ENCODE results near the gene ERBIN. TPM values are rescaled to one million over a fixed set of nuclear protein-coding genes. Genes with fewer than 3 reads are reported as not detected.
A peak's percentile ranks its signal among the peaks of the same experiment; 100 is the strongest.

ERBIN gene
- total and polyA plus RNA-seq, 7 experiments from 2014 or later: 45.1 to 125 (median 107) TPM

DNA sequence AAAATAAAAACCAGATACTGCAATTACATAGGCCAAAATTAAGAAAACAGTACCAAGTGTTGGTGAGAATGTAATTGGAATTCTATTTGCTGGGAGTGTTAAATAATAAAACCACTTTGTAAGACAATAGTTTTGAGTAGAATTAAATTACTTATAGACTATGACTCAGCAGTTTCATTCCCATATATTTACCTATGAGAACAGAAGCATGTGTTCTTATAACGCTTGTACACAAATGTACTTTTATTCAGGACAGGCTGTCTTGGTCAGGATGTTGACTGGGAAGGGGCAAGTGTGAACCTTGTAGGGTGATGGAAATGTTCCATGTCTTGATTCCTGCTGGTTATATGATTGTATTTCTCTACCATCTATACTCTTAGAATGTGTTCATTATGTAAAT is 56.3 kb downstream of the ERBIN start:
- DNase-seq (no peak), ATAC-seq (no peak)
- no peak overlapping the region for H3K27ac ChIP-seq (ENCODE audit: low read depth, low read length)
- H3K36me3 ChIP-seq (ENCODE audit: control insufficient read depth in 2 of 3, insufficient read depth in 3 of 3, low read length in 3 of 3): peaks cover 0 to 6% (median 0%) of the 10 kb centered on the region in 3 experiments
- H3K9me3 Mint-ChIP-seq: peaks cover 0 to 9% (median 1%) of the 10 kb centered on the region in 11 donors
- peaks cover 6 to 44% (median 16%) of the 10 kb centered on the region in 5 donors for H3K36me3 Mint-ChIP-seq
- peak overlapping the region in 1 of 10 donors; percentile 9 for H3K4me3 Mint-ChIP-seq
- no peaks in the 10 kb centered on the region for H3K9me3 ChIP-seq (ENCODE audit: control insufficient read depth in 2 of 3, low read length in 3 of 3)
- peaks cover 10 to 18% of the 10 kb centered on the region in 2 donors for H3K4me1 ChIP-seq (ENCODE audit: control insufficient read depth in 2 of 2, insufficient read depth in 2 of 2, low read length in 2 of 2)
- H3K4me3 ChIP-seq (ENCODE audit: low read length): no peak overlapping the region
- H3K27ac Mint-ChIP-seq: peak overlapping the region in 6 of 9 donors; percentile 23 to 75 (median 44)
- POLR2A ChIA-PET: no interaction called here
- CTCF ChIA-PET: no interaction called here
- intact Hi-C loops (cut with micrococcal nuclease): loop anchor here in 1 of 2 donors (10.0 kb wide), 1 partner anchor 58 kb away; the partner anchor contains the start of gene ERBIN
- peaks cover 19 to 91% (median 70%) of the 10 kb centered on the region in 7 donors for H3K4me1 Mint-ChIP-seq
- H3K27me3 Mint-ChIP-seq: no peaks in the 10 kb centered on the region
- H3K27me3 ChIP-seq (ENCODE audit: control insufficient read depth in 2 of 2, insufficient read depth in 2 of 2, low read length in 2 of 2): no peaks in the 10 kb centered on the region

DNA sequence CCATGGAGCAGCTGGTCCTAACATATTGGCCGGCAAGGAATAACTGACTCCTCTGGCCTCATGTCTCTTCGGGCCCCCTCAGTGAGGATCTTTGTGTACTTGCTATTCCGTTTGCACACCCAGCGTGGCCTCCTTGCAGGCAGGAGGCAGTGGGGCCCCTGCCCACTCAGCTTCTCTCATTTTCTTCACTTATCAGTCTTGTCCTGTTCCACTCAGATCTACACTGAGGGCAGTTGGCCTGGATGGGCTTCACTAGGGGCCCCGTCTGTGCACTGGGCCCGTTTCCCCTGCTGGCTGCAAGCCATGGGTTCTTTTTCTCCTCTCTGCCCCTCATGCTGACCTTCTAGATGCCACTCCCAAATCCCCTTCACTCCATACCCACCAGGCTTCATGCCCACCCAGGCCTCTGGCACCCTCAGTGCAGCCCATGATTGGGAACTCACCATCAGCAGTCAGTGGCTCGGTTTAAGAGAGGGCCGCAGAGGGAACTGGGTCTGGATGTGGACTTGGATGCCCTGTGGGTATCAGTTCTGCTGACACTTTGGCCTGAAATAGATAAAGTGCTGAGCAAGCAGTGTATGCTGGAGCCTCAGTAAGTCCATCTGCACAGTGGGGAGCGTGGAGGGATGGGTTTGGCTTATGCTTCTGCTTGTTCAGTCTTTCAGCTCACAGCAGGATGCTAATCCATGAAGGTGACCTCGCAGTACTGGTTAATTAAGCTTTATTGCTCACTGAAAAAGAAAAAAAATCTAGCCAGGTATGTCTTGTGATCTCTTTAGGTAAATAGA is 57.9 kb downstream of the ERBIN start:
- Histone ChIP-seq H3K27ac (ENCODE audit: low read depth, low read length) (no peak overlapping the region), H3K36me3 (ENCODE audit: control insufficient read depth in 2 of 3, insufficient read depth in 3 of 3, low read length in 3 of 3) (no peaks in the 10 kb centered on the region), H3K4me3 (ENCODE audit: low read length) (no peak overlapping the region), H3K9me3 (ENCODE audit: control insufficient read depth in 2 of 3, low read length in 3 of 3) (no peaks in the 10 kb centered on the region), H3K27me3 (ENCODE audit: control insufficient read depth in 2 of 2, insufficient read depth in 2 of 2, low read length in 2 of 2) (no peaks in the 10 kb centered on the region), H3K4me1 (ENCODE audit: control insufficient read depth in 2 of 2, insufficient read depth in 2 of 2, low read length in 2 of 2) (peaks cover 10 to 14% of the 10 kb centered on the region in 2 donors)
- CTCF ChIA-PET: interaction anchor here (0.6 kb wide), 1 partner anchor 501 kb away, joined by 3 read pairs; no protein-coding TSS in a partner anchor
- H3K27me3 Mint-ChIP-seq: no peaks in the 10 kb centered on the region
- H3K4me1 Mint-ChIP-seq: peaks cover 22 to 91% (median 66%) of the 10 kb centered on the region in 7 donors
- peak overlapping the region in 2 of 10 donors; percentile 4 to 36 for H3K4me3 Mint-ChIP-seq
- POLR2A ChIA-PET: interaction anchor here (1.3 kb wide), 1 partner anchor 59 kb away, joined by 3 read pairs; no protein-coding TSS in a partner anchor
- peaks cover 0 to 5% (median 0%) of the 10 kb centered on the region in 11 donors for H3K9me3 Mint-ChIP-seq
- peak overlapping the region in 7 of 9 donors; percentile 43 to 91 (median 67) for H3K27ac Mint-ChIP-seq
- peaks cover 0 to 33% (median 6%) of the 10 kb centered on the region in 5 donors for H3K36me3 Mint-ChIP-seq
- DNase-seq: no peak
- intact Hi-C loops (cut with micrococcal nuclease): loop anchor here in 1 of 2 donors (2.0 to 10.0 kb wide), 2 partner anchors 13 to 59 kb away; partner anchors contain the start of gene ERBIN
- ATAC-seq: no peak

DNA sequence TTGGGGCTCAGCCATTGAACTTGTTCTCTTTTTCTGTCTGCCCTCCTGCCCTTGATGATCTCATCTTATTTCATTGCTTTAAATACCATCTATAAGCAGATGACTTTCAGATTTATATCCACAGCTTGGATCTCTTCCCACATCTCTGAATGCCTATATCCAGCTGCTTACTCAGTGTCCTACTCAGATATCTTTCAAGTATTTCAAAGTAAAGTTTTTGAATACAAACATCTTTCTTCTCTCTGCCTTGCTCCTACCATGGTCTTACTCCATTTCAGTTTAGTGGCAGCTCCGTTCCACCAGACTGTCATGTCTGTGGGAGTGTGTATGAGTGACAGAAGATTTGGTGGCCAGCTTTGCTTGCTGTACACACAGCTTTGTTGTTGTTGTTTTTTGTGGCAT is 59.7 kb downstream of the ERBIN start:
- no peaks in the 10 kb centered on the region for H3K27me3 ChIP-seq (ENCODE audit: control insufficient read depth in 2 of 2, insufficient read depth in 2 of 2, low read length in 2 of 2)
- Mint-ChIP-seq H3K4me1 (peaks cover 18 to 82% (median 52%) of the 10 kb centered on the region in 7 donors), H3K4me3 (peak overlapping the region in 5 of 10 donors; percentile 9 to 50 (median 22)), H3K27ac (peak overlapping the region in 6 of 9 donors; percentile 46 to 84 (median 69)), H3K27me3 (no peaks in the 10 kb centered on the region), H3K36me3 (peaks cover 0 to 28% (median 3%) of the 10 kb centered on the region in 5 donors), H3K9me3 (no peaks in the 10 kb centered on the region)
- H3K4me1 ChIP-seq (ENCODE audit: control insufficient read depth in 2 of 2, insufficient read depth in 2 of 2, low read length in 2 of 2): peaks cover 4 to 10% of the 10 kb centered on the region in 2 donors
- no peak for DNase-seq
- ChIA-PET POLR2A (no interaction called here), CTCF (interaction anchor here (0.9 to 1.6 kb wide), 2 partner anchors 15 to 31 kb away, joined by 3 to 4 read pairs; no protein-coding TSS in a partner anchor)
- H3K27ac ChIP-seq (ENCODE audit: low read depth, low read length): no peak overlapping the region
- H3K9me3 ChIP-seq (ENCODE audit: control insufficient read depth in 2 of 3, low read length in 3 of 3): no peaks in the 10 kb centered on the region
- ATAC-seq: no peak
- H3K4me3 ChIP-seq (ENCODE audit: low read length): no peak overlapping the region
- intact Hi-C loops (cut with micrococcal nuclease): loop anchor here in 1 of 2 donors (10.0 kb wide), 1 partner anchor 61 kb away; the partner anchor contains the start of gene ERBIN
- no peaks in the 10 kb centered on the region for H3K36me3 ChIP-seq (ENCODE audit: control insufficient read depth in 2 of 3, insufficient read depth in 3 of 3, low read length in 3 of 3)

DNA sequence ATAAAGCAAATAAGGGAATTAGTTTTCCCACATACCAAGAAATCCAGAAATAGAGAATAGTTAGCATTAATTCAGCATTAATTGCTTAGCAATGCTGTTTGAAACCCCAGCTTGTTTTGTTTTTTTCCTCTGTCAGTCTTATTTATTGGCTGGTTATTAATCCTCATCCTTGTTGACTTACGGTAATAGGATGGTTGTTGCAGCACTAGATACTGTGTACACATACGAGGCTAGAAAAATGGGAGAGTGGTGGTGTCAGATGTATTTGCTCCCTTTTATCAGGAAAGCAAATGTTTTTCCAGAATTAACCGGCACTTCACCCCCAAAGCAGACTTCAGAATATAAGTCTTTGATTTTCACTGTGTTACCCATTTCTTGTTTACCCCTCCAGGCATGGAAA is 60.4 kb downstream of the ERBIN start:
- peaks cover 15 to 75% (median 44%) of the 10 kb centered on the region in 7 donors for H3K4me1 Mint-ChIP-seq
- peak overlapping the region in 6 of 9 donors; percentile 9 to 81 (median 50) for H3K27ac Mint-ChIP-seq
- Histone ChIP-seq H3K4me1 (ENCODE audit: control insufficient read depth in 2 of 2, insufficient read depth in 2 of 2, low read length in 2 of 2) (peaks cover 4 to 10% of the 10 kb centered on the region in 2 donors), H3K4me3 (ENCODE audit: low read length) (no peak overlapping the region), H3K27ac (ENCODE audit: low read depth, low read length) (no peak overlapping the region), H3K36me3 (ENCODE audit: control insufficient read depth in 2 of 3, insufficient read depth in 3 of 3, low read length in 3 of 3) (no peaks in the 10 kb centered on the region), H3K9me3 (ENCODE audit: control insufficient read depth in 2 of 3, low read length in 3 of 3) (no peaks in the 10 kb centered on the region), H3K27me3 (ENCODE audit: control insufficient read depth in 2 of 2, insufficient read depth in 2 of 2, low read length in 2 of 2) (no peaks in the 10 kb centered on the region)
- H3K9me3 Mint-ChIP-seq: no peaks in the 10 kb centered on the region
- intact Hi-C loops (cut with micrococcal nuclease): loop anchor here in 1 of 2 donors (10.0 kb wide), 1 partner anchor 62 kb away; the partner anchor contains the start of gene ERBIN
- no peak for ATAC-seq
- CTCF ChIA-PET: interaction anchor here (1.6 kb wide), 1 partner anchor 14 kb away, joined by 4 read pairs; no protein-coding TSS in a partner anchor
- H3K36me3 Mint-ChIP-seq: peaks cover 0 to 25% (median 3%) of the 10 kb centered on the region in 5 donors
- DNase-seq: no peak
- POLR2A ChIA-PET: no interaction called here
- H3K27me3 Mint-ChIP-seq: no peaks in the 10 kb centered on the region
- H3K4me3 Mint-ChIP-seq: peak overlapping the region in 3 of 10 donors; percentile 10 to 25 (median 23)

DNA sequence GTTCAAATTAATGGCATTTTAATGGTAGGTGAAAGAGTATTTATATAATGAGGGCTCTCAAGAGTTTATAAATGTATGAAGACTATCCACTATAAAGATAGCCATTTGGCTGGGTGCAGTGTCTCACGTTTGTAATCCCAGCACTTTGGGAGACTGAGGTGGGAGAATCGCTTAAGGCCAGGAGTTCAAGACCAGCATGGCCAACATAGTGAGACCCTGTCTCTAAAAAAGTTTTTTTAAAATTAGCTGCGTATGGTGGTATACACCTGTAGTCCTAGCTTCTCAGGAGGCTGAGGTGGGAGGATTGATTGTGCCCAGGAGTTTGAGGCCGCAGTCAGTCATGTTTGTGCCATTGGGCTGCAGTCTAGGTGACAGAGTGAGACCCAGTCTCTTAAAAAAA is 61.6 kb downstream of the ERBIN start:
- Mint-ChIP-seq H3K27me3 (no peaks in the 10 kb centered on the region), H3K36me3 (peaks cover 0 to 32% (median 7%) of the 10 kb centered on the region in 5 donors), H3K4me1 (peaks cover 7 to 70% (median 35%) of the 10 kb centered on the region in 7 donors), H3K9me3 (no peaks in the 10 kb centered on the region), H3K27ac (peak overlapping the region in 5 of 9 donors; percentile 3 to 79 (median 41)), H3K4me3 (no peak overlapping the region)
- DNase-seq (no peak), ATAC-seq (no peak)
- no peaks in the 10 kb centered on the region for H3K27me3 ChIP-seq (ENCODE audit: control insufficient read depth in 2 of 2, insufficient read depth in 2 of 2, low read length in 2 of 2)
- H3K9me3 ChIP-seq (ENCODE audit: control insufficient read depth in 2 of 3, low read length in 3 of 3): no peaks in the 10 kb centered on the region
- H3K36me3 ChIP-seq (ENCODE audit: control insufficient read depth in 2 of 3, insufficient read depth in 3 of 3, low read length in 3 of 3): peaks cover 0 to 9% (median 0%) of the 10 kb centered on the region in 3 experiments
- ChIA-PET POLR2A (no interaction called here), CTCF (no interaction called here)
- no peak overlapping the region for H3K27ac ChIP-seq (ENCODE audit: low read depth, low read length)
- intact Hi-C loops (cut with micrococcal nuclease): loop anchor here in 1 of 2 donors (10.0 kb wide), 1 partner anchor 63 kb away; the partner anchor contains the start of gene ERBIN
- H3K4me1 ChIP-seq (ENCODE audit: control insufficient read depth in 2 of 2, insufficient read depth in 2 of 2, low read length in 2 of 2): peaks cover 4 to 5% of the 10 kb centered on the region in 2 donors
- no peak overlapping the region for H3K4me3 ChIP-seq (ENCODE audit: low read length)

DNA sequence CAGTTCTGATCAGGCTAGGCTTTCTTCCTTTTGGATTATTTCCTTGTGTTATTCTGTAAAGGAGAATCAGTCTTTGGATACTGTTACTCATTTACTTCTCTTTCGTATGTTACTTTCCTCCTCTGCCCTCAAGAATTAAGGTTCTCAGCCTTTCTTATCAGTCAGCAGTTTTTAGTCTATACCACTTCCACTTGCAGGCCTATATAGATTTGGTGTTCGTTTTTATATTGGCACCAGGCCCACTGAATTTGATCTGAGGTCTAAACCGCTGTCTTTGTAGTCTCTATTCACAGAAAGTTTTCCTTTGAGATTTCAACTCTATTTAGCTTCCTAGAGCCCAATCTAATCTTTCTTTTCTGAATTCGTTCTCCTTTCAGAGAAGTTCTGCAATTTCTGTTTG is 62.8 kb downstream of the ERBIN start:
- intact Hi-C loops (cut with micrococcal nuclease): loop anchor here in 1 of 2 donors (10.0 kb wide), 1 partner anchor 64 kb away; the partner anchor contains the start of gene ERBIN
- no peak for DNase-seq
- Mint-ChIP-seq H3K27me3 (no peaks in the 10 kb centered on the region), H3K9me3 (no peaks in the 10 kb centered on the region), H3K36me3 (peaks cover 0 to 29% (median 7%) of the 10 kb centered on the region in 5 donors), H3K4me1 (peaks cover 7 to 65% (median 35%) of the 10 kb centered on the region in 7 donors), H3K4me3 (peak overlapping the region in 3 of 10 donors; percentile 35 to 40 (median 39)), H3K27ac (peak overlapping the region in 7 of 9 donors; percentile 52 to 89 (median 71))
- H3K27ac ChIP-seq (ENCODE audit: low read depth, low read length): no peak overlapping the region
- H3K4me3 ChIP-seq (ENCODE audit: low read length): no peak overlapping the region
- peaks cover 0 to 9% (median 0%) of the 10 kb centered on the region in 3 experiments for H3K36me3 ChIP-seq (ENCODE audit: control insufficient read depth in 2 of 3, insufficient read depth in 3 of 3, low read length in 3 of 3)
- no peaks in the 10 kb centered on the region for H3K9me3 ChIP-seq (ENCODE audit: control insufficient read depth in 2 of 3, low read length in 3 of 3)
- peaks cover 4 to 5% of the 10 kb centered on the region in 2 donors for H3K4me1 ChIP-seq (ENCODE audit: control insufficient read depth in 2 of 2, insufficient read depth in 2 of 2, low read length in 2 of 2)
- no peak for ATAC-seq
- no peaks in the 10 kb centered on the region for H3K27me3 ChIP-seq (ENCODE audit: control insufficient read depth in 2 of 2, insufficient read depth in 2 of 2, low read length in 2 of 2)
- ChIA-PET POLR2A (no interaction called here), CTCF (no interaction called here)

Measured in naive thymus-derived CD4-positive, alpha-beta T cell (primary cell).